SK-N-SH treated with all-trans-retinoic acid at 6 μM for 48 hours (cell line): ENCODE data around the gene MTERF2.

ENCODE experiments used
- CSRNP3 ChIP-seq: fragments of 250-450 bp; sonication (Bioruptor Pico); IDR thresholded peaks from 2 replicates; pipeline ENCODE4 v1.5.1; 2021; ENCODE audit warnings: mild to moderate bottlenecking, moderate library complexity
- RARB ChIP-seq: fragments of 250-450 bp; sonication (Bioruptor Pico); IDR thresholded peaks from 2 replicates; pipeline ENCODE4 v1.8.0; 2021; ENCODE audit warnings: mild to moderate bottlenecking, moderate library complexity
- TOX ChIP-seq: fragments of 250-450 bp; sonication (Bioruptor Pico); IDR thresholded peaks from 2 replicates; pipeline ENCODE4 v1.8.0; 2021; ENCODE audit warnings: mild to moderate bottlenecking, moderate library complexity, borderline replicate concordance
- ZC3H10 ChIP-seq: fragments of 250-450 bp; sonication (Bioruptor Pico); IDR thresholded peaks from 2 replicates; pipeline ENCODE4 v1.5.1; 2021; ENCODE audit warnings: mild to moderate bottlenecking, moderate library complexity
- ZFP3 ChIP-seq: fragments of 250-450 bp; sonication (Bioruptor Pico); IDR thresholded peaks from 2 replicates; pipeline ENCODE4 v1.5.0; 2020; ENCODE audit warnings: mild to moderate bottlenecking, moderate library complexity
- ZFP30 ChIP-seq: fragments of 450-650 bp; formaldehyde crosslinking; IDR thresholded peaks from 2 replicates; pipeline ENCODE4 v1.5.0; 2022; ENCODE audit warnings: mild to moderate bottlenecking, moderate library complexity
- ZNF70 ChIP-seq: fragments of 450-650 bp; formaldehyde crosslinking; IDR thresholded peaks from 2 replicates; pipeline ENCODE4 v1.5.0; 2020; ENCODE audit warnings: mild to moderate bottlenecking, moderate library complexity
- ZNF8 ChIP-seq: fragments of 450-650 bp; formaldehyde crosslinking; IDR thresholded peaks from 2 replicates; pipeline ENCODE4 v1.5.0; 2020; ENCODE audit warnings: mild to moderate bottlenecking, moderate library complexity
- TF ChIP-seq, protein P1 (sequence below): fragments of 250-450 bp; sonication (Bioruptor Pico); IDR thresholded peaks from 2 replicates; pipeline ENCODE4 v1.8.0; 2020; ENCODE audit warnings: mild to moderate bottlenecking, moderate library complexity, borderline replicate concordance

- no peak for TF ChIP-seq ZNF70 (CRISPR knock-in tag)
- TF ChIP-seq ZFP30 (CRISPR knock-in tag) = no peak
- no peak for TF ChIP-seq RARB (CRISPR knock-in tag)
- no peak for TF ChIP-seq ZFP3 (CRISPR knock-in tag)
- TF ChIP-seq ZNF8 (CRISPR knock-in tag) = no peak
- no peak for TF ChIP-seq CSRNP3 (CRISPR knock-in tag)
- TF ChIP-seq ZC3H10 = no peak
- TF ChIP-seq TOX (CRISPR knock-in tag) = no peak
- TF ChIP-seq, protein P1, sequence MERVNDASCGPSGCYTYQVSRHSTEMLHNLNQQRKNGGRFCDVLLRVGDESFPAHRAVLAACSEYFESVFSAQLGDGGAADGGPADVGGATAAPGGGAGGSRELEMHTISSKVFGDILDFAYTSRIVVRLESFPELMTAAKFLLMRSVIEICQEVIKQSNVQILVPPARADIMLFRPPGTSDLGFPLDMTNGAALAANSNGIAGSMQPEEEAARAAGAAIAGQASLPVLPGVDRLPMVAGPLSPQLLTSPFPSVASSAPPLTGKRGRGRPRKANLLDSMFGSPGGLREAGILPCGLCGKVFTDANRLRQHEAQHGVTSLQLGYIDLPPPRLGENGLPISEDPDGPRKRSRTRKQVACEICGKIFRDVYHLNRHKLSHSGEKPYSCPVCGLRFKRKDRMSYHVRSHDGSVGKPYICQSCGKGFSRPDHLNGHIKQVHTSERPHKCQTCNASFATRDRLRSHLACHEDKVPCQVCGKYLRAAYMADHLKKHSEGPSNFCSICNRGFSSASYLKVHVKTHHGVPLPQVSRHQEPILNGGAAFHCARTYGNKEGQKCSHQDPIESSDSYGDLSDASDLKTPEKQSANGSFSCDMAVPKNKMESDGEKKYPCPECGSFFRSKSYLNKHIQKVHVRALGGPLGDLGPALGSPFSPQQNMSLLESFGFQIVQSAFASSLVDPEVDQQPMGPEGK (CRISPR knock-in tag) = no peak
Measured at GRCh38 chr12:106973545-106973944, 13.4 kb downstream of the MTERF2 start.
